HEK293T (cell line): ENCODE data around the gene UBTFL1.

Experiments
- CTCF ChIA-PET: fragments of 350-600 bp; formaldehyde crosslinking; extraction: SDS; loops from one replicate; lab custom pipeline; 2021; ENCODE audit warnings: antibody characterized with exemption, inconsistent platforms; lab: Yijun Ruan, JAX
- POLR2A ChIA-PET: fragments of 350-600 bp; formaldehyde crosslinking; extraction: SDS; loops from one replicate; lab custom pipeline; 2020; ENCODE audit warnings: antibody characterized with exemption, inconsistent platforms; lab: Yijun Ruan, JAX
- DNase-seq: peaks from one replicate; pipeline ENCODE4 v3.0.0; 2012; ENCODE audit warnings: mixed read lengths; ENCODE audit errors: extremely low spot score
- BHLHE40 ChIP-seq: fragments of 450-650 bp; IDR thresholded peaks from 2 replicates; pipeline ENCODE4 v1.6.1; 2016; ENCODE audit warnings: mild to moderate bottlenecking, moderate library complexity, borderline replicate concordance
- FOXA1 ChIP-seq: fragments of 450-650 bp; IDR thresholded peaks from 2 replicates; pipeline ENCODE4 v1.6.1; 2016; ENCODE audit warnings: mild to moderate bottlenecking
- SUZ12 ChIP-seq: fragments of 450-650 bp; IDR thresholded peaks from 2 replicates; pipeline ENCODE4 v1.6.1; 2016; ENCODE audit warnings: mild to moderate bottlenecking
- ZNF384 ChIP-seq: fragments of 450-650 bp; IDR thresholded peaks from 2 replicates; pipeline ENCODE4 v1.6.1; 2016

Gene UBTFL1

DNA sequence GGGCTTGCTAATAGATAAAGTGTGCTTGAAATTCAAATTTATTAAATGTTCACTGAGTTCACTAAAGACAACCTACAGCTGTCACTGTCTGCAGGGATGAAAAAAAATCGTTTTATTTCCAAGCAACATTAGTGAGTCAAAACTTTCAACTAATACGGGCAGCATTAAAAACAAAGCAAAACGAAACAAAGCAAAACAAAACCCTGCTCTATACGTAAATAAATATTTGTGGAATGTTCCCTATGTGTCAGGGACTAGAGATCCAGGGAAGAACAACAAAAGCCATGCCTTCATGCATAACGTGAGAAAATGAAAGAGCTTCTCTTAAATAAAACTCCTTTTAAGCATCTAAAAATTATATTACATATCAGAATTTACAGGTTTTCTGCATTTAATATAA, 49.3 kb downstream of the UBTFL1 start:
- TF ChIP-seq FOXA1: no peak
- no peak for TF ChIP-seq ZNF384
- TF ChIP-seq BHLHE40: no peak
- no peak for TF ChIP-seq SUZ12
- CTCF ChIA-PET: no interaction called here
- POLR2A ChIA-PET: interaction anchor here (1.4 kb wide), 1 partner anchor 11 kb away, joined by 9 read pairs; no protein-coding TSS in a partner anchor
- DNase-seq: no peak
